22Rv1 (cell line): ENCODE data around the gene LRCH2.
"Not testable (repeated sequence)": the region's sequence is repeated elsewhere in the genome, so short reads cannot be mapped to it uniquely, and the experiment has no call there.

ENCODE experiments used
- H3K27ac ChIP-seq: fragments of 450-650 bp; 2 replicates; pipeline ENCODE4 v1.5.1; 2017
- ZFX ChIP-seq: fragments of 450-650 bp; IDR thresholded peaks from 2 replicates; pipeline ENCODE4 v1.6.1; 2017; ENCODE audit warnings: antibody characterized with exemption, borderline replicate concordance
- TF ChIP-seq, protein P1 (sequence below): fragments of 450-650 bp; IDR thresholded peaks from 2 replicates; pipeline ENCODE4 v1.5.1; 2017; ENCODE audit warnings: mild to moderate bottlenecking

Gene LRCH2

DNA sequence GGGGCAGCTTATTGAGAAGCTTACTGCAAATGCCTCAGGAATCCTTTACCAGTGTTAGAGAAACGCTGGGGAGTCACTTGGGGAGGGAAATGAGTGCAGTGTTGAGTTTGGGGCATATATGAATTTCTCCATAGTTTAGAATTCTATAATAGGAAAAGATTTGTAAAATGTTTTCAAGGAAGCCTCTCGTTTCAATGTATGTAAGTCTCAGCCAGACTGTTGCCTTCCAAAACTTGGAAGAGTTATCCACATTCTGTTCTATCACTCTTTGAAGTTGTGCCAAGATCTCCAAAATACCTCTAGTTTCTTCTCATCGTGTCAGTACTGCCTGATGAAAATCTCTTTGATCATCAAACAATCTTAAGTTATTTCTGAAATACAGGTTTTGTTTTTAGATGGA lies 565 bp upstream of the LRCH2 start:
- H3K27ac ChIP-seq: no peak overlapping the region
- TF ChIP-seq, protein P1, sequence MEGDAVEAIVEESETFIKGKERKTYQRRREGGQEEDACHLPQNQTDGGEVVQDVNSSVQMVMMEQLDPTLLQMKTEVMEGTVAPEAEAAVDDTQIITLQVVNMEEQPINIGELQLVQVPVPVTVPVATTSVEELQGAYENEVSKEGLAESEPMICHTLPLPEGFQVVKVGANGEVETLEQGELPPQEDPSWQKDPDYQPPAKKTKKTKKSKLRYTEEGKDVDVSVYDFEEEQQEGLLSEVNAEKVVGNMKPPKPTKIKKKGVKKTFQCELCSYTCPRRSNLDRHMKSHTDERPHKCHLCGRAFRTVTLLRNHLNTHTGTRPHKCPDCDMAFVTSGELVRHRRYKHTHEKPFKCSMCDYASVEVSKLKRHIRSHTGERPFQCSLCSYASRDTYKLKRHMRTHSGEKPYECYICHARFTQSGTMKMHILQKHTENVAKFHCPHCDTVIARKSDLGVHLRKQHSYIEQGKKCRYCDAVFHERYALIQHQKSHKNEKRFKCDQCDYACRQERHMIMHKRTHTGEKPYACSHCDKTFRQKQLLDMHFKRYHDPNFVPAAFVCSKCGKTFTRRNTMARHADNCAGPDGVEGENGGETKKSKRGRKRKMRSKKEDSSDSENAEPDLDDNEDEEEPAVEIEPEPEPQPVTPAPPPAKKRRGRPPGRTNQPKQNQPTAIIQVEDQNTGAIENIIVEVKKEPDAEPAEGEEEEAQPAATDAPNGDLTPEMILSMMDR: no peak
- TF ChIP-seq ZFX: no peak

DNA sequence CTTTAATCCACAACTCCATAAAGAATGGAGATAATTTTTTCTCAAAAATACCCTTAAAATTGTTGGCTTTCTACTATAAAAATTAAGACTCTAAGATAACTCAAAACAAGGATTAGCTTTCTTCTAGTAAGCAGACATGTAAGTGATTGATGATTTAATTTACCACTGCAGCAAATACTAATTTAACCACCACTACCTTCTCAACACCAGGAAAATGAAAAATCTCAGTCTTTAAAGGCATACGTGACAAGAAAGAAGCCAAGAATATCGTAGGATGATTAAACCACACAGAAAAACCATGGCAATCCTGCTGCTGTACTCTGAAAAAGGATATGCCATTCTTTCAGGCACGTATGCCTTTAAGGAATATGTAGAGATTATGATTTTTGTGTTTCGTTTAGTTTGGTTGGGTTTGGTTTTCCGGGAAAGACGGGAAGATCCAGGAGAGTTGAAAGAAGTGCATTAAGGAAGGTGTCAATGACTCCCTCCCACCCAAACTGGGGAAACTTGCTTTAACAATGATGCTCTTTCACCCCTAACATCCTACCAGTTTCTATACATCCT lies 881 bp downstream of the LRCH2 start:
- TF ChIP-seq, protein P1: no peak
- no peak for TF ChIP-seq ZFX
- no peak overlapping the region for H3K27ac ChIP-seq

DNA sequence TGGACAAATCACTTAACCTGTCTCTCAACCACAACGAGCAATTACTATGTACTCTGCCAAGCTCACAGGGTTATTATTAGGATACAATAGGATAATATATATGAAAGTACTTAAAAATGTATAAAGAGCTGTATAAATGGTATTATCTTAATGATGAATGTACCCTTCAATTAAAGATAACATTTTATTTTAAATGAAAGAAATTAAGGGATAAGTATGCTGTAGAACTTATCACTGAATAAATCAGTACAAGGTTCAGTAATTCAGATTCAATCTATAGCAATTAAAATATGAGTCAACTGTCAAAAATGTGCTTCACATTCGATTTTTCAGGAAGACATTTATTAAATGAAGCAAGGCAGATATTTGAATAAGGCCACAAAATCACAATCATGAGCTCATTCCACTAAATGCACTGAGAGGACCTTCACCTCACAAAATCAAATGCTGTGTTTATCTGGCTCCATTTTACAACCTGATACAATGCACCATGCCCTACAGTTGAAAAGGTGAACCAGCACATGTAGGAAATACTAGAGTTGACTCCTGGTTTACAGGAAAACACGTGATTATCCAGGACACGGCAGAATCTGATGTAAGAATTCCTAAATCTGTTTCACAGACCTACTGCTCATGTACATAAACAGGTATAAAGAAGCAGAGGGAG lies 4.4 kb downstream of the LRCH2 start:
- no peak for TF ChIP-seq ZFX
- TF ChIP-seq, protein P1: no peak
- no peak overlapping the region for H3K27ac ChIP-seq

DNA sequence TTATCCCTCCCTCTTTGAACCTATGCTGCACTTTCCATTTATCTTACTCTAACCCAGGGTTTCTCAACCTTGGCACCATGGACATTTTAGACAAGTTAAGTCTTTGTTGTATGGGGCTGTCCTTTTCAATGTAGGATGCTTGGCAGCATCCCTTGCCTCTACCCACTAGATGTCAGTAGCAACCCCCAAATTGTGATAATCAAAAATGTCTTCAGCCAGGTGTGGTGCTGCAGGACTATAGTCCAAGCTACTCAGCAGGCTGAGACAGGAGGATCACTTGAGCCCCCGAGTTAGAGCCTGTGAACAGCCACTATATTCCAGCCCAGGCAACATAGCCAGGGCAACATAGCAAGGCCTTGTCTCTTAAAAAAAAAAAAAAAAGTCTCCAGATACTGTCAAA lies 7.0 kb downstream of the LRCH2 start:
- H3K27ac ChIP-seq: no peak overlapping the region
- no peak for TF ChIP-seq ZFX
- TF ChIP-seq, protein P1: peak; percentile 42

DNA sequence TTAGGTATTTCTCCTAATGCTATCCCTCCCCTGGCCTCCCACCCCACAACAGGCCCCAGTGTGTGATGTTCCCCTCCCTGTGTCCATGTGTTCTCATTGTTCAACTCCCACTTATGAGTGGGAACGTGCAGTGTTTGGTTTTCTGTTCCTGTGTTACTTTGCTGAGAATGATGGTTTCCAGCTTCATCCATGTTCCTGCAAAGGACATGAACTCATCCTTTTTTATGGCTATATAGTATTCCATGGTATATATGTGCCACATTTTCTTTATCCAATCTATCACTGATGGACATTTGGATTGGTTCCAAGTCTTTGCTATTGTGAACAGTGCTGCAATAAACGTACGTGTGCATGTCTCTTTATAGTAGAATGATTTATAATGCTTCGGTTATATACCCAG lies 16.6 kb downstream of the LRCH2 start:
- H3K27ac ChIP-seq: not testable (repeated sequence)

DNA sequence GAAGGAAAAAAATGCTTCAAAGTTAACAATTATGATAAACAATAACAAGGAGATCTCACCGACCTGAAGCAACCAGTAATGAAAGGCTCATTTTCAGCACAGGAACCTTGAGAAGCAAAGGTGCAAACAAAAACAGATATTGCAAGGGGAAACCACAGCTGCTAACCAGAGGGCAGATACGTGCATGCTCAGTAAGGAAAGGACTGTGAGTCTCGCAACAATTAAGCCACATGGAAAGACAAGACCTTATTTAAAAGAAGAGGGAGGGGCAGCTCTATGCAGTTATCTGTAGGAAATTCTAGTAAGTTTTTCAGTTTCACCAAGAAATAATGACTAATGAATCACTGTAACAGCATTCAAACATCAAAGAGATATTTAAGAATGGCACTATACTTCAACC lies 19.3 kb downstream of the LRCH2 start:
- H3K27ac ChIP-seq: no peak overlapping the region
- TF ChIP-seq, protein P1: no peak
- TF ChIP-seq ZFX: no peak

DNA sequence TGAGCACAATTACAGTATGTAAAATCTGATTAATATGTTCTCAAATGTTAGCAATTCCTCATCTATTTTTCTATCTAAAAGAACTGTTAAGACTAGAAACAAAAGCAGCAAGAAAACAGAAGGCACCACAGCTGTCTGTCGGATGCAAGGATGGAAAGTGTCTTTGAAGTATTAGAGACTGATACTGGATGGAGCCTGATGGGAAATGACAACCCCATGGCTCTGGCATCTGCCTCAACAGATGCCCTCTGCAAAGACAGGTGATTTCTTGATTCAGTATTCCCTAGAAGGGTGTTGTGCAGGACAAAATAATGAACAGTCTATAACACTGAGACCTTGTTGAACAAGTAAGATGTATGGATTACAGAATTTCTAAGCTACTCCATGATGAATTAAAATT lies 19.7 kb downstream of the LRCH2 start:
- TF ChIP-seq, protein P1: no peak
- no peak for TF ChIP-seq ZFX
- H3K27ac ChIP-seq: no peak overlapping the region

DNA sequence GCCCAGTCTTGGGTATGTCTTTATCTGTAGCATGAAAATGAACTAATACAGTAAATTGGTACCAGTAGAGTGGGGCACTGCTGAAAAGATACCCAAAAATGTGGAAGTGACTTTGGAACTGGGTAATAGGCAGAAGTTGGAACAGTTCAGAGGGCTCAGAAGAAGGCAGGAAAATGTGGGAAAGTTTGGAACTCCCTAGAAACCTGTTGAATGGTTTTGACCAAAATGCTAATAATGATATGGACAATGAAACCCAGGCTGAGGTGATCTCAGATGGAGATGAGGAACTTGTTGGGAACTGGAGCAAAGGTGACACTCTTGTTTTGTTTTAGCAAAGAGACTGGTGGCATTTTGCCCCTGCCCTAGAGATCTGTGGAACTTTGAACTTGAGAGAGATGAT lies 24.3 kb downstream of the LRCH2 start:
- H3K27ac ChIP-seq: not testable (repeated sequence)
